CD4-positive, alpha-beta T cell treated with Interleukin-10 for 1 hour (primary cell): ENCODE data around the gene PDE8A.
"Not testable (repeated sequence)": the region's sequence is repeated elsewhere in the genome, so short reads cannot be mapped to it uniquely, and the experiment has no call there.

Experiments used
- DNase-seq: peaks from one replicate; pipeline ENCODE4 v3.0.0-alpha.2; 2020

Gene PDE8A

DNA sequence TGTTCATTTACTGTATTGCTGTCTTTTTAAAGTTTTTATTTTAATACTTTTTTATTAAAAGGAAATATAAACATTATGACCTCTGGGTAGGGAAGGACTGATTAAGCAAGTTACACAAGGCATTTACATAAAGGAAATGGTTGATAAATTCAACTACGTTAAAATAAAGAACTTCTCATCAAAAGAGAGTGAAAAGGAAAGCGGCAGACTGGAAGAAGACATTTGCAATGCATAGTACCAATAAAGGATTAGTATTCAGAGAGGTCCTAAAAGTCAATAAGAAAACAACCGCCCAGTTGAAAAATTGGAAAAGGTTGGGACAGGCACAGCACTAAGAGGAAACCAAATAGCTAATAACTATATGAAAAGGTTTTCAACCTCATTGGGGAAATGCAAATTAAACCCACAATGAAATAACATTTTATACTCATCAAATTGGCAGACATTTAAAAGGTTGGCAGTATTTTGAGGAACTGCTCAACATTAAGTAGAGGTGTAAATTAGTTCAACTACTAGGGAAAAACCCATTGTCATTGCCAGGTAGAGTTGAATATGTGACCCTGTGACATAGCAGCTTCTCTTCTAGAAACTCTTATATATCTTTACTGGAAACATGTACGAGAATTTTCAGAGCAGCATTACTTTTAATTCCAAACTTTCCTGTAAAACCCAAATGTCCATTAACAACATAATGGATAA is 9.5 kb downstream of the PDE8A start:
- DNase-seq, result no peak

DNA sequence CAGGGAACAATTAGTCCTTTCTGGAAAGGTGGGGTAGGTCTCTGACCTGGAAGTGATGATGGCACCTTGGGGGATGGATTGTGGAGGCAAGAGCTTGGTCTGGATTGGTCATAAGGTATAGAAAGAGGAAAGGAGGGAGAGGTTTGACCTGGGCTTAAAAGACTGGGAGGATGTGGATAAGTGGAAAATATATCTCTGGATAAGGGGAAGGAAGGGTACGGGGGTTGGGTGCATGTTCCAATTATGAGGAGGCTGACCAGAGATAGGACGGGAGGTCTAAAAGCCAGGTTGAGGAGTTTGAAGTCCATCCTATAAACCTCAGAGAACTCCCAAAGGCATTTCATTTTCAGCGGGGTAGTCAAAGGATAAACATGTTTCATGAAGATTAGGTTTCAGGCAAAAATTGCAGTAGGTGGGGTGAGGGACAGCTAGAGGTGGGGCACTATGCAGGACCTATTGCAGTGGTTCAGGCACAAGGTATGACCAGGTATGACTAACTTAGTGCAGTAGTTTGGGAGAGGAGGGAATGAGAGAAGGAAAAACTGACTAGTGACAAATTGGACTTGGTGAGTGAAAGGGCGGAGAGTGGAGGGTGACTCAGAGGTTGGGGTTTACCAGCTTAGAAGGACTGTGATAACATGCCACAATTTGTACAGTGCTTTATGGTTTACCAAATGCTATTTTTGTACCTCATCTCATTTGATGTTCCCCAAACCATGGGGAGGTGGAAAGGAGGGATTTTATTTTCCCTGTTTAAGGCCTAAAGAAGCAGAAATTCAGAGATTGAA is 10.7 kb downstream of the PDE8A start:
- no peak for DNase-seq

DNA sequence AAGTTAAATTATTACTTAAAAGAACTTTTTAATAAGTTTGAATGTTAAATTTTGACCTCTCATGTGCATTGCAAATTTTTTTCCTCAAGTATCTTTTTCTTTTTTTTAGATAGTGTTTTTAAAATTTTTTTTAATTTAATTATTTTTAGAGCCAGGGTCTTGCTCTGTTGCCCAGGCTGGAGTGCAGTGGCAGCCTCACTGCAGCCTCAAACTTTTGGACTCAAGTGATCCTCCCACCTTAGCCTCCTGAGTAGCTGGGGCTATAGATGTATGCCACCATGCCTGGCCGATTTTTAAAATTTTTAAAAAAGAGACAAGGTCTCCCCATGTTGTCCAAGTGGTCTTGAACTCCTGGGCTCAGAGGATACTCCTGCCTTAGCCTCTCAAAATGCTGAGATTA is 14.4 kb downstream of the PDE8A start:
- no peak for DNase-seq

DNA sequence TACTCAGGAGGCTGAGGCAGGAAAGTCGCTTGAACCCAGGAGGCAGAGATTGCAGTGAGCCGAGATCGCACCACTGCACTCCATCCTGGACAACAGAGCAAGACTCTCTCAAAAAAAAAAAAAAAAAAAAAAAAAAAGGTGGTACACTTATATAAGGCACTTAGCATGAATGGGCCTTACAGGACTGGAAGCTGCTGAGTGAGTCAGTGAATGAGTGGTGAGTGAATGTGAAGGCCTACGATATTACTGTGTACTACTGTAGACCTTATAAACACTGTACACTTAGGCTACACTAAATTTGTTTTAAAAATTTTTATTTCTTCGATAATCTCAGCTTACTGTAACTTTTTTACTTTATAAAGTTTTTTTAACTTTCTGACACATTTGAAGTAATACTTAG is 15.1 kb downstream of the PDE8A start:
- DNase-seq, result not testable (repeated sequence)

DNA sequence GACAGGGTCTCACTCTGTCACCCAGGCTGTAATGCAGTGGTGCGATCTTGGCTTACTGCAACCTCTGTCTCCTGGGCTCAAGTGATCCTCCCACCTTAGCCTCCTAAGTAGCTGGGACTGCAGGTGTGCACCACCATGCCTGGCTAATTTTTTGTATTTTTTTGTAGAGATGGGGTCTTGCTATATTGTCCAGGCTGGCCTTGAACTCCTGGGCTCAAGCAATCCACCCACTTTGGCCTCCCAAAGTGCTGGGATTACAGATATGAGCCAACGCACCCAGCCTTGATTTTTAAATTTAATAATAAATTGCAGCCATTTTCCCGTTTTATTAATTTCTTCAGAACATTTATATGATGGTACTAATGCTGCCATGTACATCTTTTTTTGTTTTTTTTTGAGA is 15.6 kb downstream of the PDE8A start:
- DNase-seq, result not testable (repeated sequence)

DNA sequence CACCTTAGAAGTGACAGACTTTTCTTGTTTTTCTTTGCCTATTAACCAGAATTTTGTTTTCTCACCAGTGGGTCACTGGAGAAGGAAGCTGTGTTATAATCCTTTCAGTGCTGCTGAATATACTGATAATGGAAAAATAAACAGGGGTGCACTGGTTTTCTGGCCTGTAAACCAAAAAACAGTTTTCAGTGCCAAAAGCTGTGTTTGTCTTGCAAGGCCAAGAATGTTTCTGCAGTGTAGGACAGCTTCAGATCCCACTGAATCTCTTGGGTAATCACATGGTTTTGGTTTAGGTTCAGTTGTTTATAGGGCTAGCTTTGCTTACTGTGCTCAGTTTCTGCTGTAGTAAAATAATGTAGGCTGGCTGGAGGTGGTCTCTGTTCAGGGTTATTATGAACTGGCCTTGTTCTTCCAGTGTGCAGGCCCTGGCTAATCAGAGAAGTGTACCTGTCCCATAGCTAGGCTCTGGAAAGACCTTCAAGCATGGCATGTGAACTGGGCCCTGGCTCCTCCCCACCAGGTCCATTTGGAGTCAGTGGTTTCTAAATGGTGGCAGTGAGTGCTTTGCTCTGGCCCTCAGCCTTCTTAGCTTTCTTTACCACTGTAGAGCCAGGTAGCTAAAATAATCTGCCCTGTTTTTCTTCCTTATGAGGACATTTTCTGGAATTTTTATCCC is 18.7 kb downstream of the PDE8A start:
- DNase-seq, result no peak

DNA sequence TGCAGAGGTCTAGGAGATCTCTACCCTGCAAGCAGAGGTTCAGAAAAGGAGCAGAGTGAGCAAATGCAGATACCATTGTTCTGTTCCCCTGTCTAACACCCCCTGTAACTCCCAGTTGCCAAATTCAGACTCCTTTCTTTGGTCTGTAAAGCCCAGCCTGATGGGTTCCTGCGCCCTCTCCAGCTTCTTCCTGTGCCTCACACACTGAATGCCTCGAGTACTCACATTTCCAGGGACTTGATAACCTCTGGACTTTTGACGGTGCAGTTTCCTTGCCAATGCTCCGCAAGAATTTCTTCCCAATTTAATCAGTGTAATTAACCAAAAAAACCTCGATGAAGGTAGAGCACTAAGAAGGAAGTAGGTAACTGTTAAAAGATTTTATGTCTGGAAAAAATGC is 19.3 kb downstream of the PDE8A start:
- no peak for DNase-seq

DNA sequence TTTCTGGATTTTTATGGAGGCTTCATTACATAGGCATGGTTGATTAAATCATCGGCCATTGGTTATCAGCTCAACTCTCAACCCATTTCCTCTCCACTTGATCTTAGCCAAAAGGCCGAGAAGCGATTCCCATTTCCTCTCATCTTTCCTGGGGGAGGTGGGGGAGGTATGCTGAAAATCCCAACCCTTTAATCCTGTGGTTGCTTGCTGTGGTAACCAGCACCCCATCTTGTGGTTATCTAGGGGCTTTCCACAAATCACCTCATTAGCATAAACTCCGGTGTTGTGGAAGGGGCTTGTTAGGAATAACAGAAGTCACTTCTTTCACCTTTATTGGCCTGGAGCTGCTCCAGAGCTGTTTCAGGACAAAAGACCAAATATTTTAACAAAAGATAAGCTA is 20.9 kb downstream of the PDE8A start:
- peak; percentile 26 for DNase-seq

DNA sequence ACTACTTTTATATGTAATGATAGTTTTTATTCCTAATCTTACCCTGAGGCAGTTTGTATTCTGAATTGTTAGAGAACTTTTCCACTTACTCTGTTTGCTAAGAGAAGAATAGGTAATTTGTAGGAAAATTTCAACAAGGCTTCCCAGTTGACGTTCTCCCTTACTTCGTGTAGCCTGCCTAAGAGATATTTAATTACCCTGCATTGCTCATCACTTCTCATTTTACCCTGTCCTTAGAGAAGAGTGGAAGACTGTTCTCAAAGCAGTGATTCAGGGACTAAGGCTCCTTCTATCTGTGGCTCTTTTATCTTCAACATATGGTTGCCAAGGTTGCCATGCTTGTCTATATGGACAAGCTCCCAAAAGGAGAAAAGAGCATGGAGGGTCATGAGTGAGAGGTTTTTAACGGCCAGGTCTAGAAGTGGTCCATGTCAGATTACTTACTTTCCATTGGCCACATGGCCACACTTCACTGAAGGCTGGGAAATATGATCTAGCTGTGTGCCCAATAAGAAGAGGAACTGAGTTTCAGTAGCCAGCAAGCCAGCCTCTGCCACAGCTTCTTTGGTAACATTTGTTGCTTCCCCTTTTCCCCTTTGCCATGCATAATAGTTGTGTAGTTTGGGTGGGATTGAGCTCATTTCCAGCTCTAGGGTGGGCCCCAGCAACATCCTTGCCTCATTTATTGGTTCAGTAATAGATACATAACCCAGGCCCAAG is 22.1 kb downstream of the PDE8A start:
- DNase-seq, result no peak

DNA sequence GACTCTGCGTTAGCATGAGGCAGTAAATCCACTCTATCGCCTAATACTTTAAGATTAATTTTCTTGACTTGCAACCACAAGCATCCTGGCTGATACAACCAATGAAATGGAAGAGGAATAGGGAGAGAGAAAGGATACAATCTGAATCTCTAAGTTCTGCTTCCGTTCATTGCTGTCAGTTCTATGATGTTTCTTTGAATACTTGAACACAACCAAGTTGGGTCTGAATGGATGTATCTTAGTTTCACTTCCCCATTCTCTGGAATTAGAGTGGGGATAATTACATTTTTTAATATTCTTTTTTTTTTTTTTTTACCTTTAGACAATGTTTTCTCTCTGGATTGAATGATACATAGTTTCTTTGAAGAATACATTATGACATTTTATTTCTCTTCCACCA is 22.9 kb downstream of the PDE8A start:
- DNase-seq, result no peak

DNA sequence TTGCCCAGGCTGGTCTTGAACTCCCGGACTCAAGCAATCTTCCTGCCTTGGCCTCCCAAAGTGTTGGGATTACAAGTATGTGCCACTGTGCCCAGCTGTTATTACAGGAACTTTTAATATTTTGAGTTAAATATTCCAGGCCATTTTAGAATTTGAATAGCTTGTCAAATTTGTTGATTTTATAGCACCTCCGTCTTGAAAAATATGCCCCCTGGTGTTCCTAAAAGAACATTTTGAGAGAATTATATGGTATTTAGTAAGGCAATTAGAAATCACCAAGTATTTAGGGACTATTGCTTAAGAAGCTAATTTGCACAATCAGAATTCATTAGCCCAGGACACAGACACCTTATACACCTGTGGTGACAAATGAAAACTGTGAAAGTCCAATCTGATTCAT is 23.7 kb downstream of the PDE8A start:
- no peak for DNase-seq

DNA sequence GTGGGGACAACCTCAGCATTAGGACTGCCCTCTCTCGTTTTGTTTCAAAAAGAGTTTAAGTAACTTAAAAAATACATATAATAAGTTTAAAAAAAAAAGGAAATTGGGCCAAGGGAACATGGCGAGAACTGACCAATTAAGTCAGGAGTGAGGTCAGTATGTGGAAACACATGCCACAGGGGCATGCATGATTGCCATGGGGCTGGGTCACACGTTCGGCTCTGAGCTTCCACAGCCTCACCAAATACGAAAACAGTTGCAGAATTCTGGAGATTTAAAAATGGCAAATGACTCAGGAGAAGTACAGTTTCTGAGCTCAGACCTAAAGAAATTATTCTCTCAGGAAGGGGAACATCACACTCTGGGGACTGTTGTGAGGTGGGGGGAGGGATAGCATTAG is 24.1 kb downstream of the PDE8A start:
- DNase-seq, result no peak

DNA sequence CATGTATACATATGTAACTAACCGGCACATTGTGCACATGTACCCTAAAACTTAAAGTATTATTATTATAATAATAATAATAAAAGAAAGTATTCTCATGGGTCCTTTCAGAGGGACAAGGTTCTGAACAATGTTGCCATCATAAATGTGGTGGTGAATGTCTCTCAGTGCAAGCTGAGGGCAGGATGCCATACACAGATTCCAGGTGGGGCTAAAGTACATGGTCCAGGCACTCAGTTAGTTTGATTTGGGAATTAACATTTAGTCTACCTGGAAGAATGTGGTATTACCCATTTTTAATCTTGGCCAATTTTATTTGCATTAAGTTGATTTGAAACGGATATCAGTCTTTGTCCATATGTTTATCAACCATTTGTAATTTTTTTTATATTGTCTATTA is 24.5 kb downstream of the PDE8A start:
- no peak for DNase-seq

DNA sequence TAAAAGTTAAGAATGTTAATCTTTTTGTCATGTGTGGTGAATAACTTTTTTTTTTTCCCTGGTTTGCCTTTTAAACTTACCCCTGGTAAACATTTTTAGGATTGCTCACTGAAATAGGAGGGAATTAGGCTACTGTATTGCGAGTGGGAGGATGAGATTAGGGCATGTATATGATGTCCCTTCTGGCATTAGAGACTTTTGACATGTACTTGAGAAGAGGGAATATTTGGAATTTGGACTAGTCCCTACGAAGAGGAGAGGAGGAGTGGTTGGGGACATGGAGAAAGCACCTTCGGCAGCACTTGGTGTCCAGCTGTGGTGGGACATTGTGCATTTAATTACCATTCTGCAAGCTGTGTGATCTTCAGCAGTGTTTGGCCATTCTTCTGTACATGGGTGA is 25.0 kb downstream of the PDE8A start:
- no peak for DNase-seq

DNA sequence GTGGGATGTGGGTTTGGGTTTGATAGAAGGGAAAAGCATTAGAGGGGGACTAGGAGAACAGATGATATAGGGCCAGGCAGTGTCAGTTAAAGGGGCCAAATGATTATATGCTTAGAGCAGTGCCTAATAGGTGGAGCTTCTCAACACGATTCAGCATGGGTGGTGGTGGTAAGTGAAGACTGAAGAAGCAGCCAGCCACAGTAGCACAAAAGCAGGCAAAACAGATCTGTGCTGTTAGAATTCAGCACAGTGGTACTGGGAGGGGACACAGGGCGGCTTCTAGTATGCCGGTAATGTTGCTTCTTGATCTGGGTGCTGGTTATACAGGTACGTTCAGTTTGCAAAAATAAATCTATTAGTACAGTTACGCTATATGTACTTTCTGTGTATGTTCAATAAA is 25.5 kb downstream of the PDE8A start:
- no peak for DNase-seq

DNA sequence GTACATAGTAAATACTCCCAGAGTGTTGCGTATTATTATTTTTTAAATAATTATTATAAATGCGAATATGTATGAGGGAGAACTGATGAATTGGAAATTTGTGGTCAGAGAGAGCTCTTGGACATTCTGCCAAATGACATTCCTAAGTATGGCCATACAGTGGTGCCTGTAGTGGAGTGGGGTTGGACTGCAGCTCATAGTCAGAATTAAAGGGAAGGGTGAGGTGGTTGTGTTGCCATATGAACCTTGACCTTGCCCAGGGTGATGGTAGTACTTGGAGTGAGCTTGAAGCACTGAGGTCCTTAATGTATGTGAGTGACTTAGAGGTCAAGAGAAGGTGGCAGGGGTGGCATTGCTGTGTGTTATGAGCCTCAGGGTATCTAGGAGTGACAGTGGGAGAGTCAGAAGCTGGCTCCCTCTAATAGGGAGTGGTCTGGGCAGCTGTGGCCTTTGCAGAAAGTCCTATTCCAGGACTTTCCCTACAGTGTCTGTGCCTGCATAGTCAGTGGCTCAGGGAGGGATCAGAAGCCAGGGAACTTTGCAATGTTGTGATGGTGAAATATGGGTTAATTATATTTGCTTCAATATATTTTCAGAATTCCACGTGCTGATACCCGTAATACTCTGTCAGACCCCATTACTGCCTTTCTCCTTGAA is 26.2 kb downstream of the PDE8A start:
- no peak for DNase-seq

DNA sequence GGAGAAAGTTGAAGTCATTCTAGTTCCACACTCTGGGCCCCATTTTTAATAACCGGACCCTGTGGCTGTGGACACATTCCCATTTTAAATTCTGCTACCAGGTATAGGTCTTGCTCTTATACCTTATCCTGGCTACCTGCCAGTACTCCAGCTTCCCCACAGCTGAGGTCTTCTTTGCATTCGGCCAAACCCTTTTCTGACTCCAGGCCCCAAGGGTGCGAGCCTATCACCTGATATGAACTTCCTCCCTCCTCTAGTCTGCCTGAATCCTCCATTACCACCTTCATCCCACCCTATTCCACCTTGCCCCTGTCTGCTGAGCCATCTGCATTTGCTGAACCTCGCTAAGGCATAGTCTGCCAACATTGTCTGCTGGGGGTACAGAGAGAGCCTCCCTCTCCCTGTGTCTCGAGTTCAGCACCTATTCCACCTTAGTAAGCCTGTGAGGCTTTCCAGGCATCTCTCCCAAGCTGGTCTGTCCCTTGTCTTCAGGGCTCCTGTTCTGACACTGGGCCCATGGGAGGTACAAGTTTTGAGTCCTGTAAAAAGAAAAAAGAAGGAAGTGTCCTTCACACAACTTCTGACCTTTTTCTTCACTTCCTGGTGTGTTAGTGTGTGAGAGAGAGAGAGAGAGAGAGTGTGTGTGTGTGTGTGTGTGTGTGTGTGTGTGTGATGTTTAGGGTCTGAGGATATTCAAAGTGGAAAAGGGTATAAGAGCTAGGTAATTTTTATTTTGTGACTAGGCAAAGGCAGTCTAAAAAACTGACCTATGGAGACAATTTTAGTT is 27.0 kb downstream of the PDE8A start:
- no peak for DNase-seq

DNA sequence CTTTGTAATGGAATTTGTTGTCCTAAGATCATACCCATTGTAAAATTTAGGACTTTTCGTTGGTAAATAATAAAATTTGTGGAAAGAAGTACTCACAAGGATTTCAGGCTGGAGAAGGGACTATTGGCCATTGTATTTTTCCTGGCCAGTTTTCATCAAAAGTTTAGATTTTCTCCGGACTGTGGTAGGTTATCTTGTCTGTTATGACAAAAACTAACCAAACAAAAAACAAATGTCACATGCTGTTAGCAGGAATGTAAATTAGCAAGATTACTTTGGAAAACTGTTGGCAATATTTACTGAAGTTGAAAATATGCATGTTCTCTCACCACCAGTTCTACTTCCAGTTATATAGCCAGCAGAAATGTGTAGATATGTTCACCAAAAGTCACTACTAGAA is 27.8 kb downstream of the PDE8A start:
- no peak for DNase-seq

DNA sequence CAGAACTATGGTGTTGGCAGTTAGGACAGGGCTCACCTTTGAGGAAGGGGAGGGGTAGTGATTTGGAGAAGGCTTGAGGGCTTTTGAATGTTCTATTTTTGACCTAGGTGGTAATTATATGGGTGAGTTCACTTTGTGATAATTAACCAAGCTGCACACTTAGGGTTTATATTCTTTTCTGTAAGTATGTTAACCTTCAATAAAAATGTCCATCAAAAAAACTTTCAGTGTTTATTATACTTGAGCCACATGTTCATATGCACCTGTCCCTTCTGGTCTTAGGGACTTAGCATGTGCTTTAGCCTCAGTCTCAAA is 28.4 kb downstream of the PDE8A start:
- DNase-seq, result no peak

DNA sequence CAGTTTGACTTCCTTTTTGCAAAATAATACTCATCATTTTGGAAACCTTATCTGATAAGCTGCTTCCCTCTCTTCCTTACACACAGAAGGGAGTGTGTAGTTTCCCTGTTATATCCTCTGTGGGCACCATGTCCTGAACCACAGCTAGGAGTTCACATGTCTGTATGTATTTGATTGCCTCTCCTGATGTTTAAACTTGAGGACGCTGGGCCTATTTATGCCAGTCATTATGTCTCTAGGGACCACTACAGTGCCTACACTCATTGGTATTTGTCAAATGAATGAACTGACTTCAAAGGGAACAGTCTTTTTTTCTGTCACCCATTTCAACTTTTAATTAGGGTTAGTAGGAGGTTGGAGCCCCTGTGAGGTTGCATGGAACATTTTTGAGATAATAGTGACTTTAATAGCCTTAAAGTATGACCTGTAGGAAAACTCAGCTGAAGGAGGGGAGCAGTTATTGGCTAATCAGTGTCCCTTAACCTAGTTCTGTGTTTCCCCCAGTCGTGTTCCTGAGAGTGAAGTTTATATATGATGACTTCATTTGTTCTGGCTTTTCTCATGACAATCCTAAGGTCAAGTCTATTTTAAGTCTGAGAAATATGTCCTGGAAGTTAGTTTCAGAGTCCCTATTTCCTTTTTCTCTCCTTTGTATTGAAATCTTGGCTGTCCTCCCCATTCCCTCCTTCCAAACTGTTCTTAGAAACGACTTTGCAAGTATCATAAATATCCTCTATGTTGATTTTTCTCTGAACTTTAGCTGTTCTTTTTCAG is 28.9 kb downstream of the PDE8A start:
- DNase-seq, result no peak

DNA sequence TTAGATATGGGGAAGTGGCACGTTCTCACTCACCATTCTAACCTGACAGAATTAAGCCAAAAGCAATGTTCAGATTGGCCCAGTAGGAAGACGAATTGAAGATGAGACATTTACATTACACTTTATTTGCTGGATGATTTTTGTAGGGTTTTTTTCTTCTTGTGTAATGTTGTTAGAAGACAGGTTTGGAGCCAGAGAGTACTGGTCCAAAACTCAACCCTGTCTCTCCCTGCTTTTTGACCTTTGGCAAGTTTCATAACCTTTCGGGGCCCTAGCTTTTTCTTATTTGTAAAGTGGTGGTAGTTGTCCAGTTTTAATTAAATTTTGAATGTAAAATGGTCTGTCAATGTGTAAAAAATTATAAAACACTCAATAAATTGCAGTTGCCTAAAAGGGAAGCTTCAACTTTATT is 29.5 kb downstream of the PDE8A start:
- DNase-seq, result no peak
